ENCODE measurements around the gene HOXA9.

GRCh38 chr7:27181795-27182275 lies 16.5 kb upstream of the HOXA9 start:
- TF ChIP-seq CTCF (optimal IDR thresholded peaks at IDR 0.05 in 1 of 3, IDR thresholded peaks at IDR 0.05 in 1 of 3, conservative IDR thresholded peaks at IDR 0.05 in 1 of 3; ENCODE audit: extremely low read depth in 1 of 3, insufficient read depth in 2 of 3, low read length in 3 of 3) (no peak), EZH2 (IDR thresholded peaks at IDR 0.05; ENCODE audit: low read length) (no peak)

Measured in keratinocyte (primary cell).